Mammary epithelial cell (primary cell): ENCODE results near the gene NPEPL1.

ENCODE experiments used
- CTCF ChIP-seq, 2 donors: IDR thresholded peaks in 1 of 2; conservative IDR thresholded peaks in 1 of 2; 2 replicates each; pipeline ENCODE4 v1.5.1; 2011 to 2012; ENCODE audit warnings: inconsistent platforms in 2 of 2, low read length in 2 of 2, mild to moderate bottlenecking in 2 of 2, control low read depth in 1 of 2, low read depth in 1 of 2; ENCODE audit not compliant: insufficient read depth in 1 of 2; ENCODE audit errors: extremely low read depth in 1 of 2
- EZH2 ChIP-seq: IDR thresholded peaks from 2 replicates; pipeline ENCODE4 v1.6.1; 2012; ENCODE audit warnings: low read length, inconsistent platforms, borderline replicate concordance

GRCh38 chr20:58665606-58666005 is 27.0 kb upstream of the NPEPL1 start:
- TF ChIP-seq CTCF (conservative IDR thresholded peaks at IDR 0.05 in 1 of 2, IDR thresholded peaks at IDR 0.05 in 1 of 2; ENCODE audit: extremely low read depth in 1 of 2, insufficient read depth in 1 of 2, low read depth in 1 of 2, low read length in 2 of 2) (no peak), EZH2 (no peak)
